ENCODE results near the gene TLE2.
A peak's percentile ranks its signal among the peaks of the same experiment; 100 is the strongest.

Gene TLE2

DNA sequence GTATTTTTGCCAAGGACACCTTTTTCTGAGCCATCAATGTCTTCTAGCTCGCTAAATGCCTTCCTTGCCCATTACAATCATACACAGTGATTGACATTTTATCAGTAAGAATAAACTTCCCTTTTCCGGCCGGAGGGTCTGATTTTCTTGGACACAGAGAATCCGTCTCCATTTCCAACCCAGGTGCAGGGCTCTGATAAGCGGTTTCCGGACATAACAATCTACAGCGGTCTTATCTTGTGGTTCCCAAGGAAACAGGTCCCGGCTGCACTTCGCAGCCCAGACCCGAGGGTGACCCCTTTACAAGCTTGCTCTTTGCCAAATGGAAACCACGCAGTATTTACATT, 79.2 kb downstream of the TLE2 start:
- Histone ChIP-seq H2AFZ (ENCODE audit: low read length) (peak overlapping the region; percentile 89), H4K8ac (ENCODE audit: low read depth, low read length) (no peak overlapping the region), H3K4me1 (ENCODE audit: control insufficient read depth in 2 of 2, insufficient read depth in 1 of 2, low read depth in 1 of 2, low read length in 2 of 2) (peaks cover 4 to 6% of the 10 kb centered on the region in 2 donors), H2BK5ac (ENCODE audit: low read length) (peak overlapping the region; percentile 29), H4K91ac (ENCODE audit: low read depth, low read length, poor library complexity) (no peak overlapping the region), H3K9me3 (replicated peaks in 1 of 2; ENCODE audit: control insufficient read depth in 2 of 2, insufficient read depth in 1 of 2, low read depth in 1 of 2, low read length in 2 of 2) (no peaks in the 10 kb centered on the region), H3K27ac (replicated peaks; ENCODE audit: low read length) (peak overlapping the region; percentile 78), H2AK5ac (ENCODE audit: low read depth, low read length) (no peak overlapping the region), H2BK15ac (ENCODE audit: low read length) (no peak overlapping the region), H3K9ac (ENCODE audit: low read depth, low read length, poor library complexity) (peak overlapping the region; percentile 96), H2BK12ac (ENCODE audit: low read length) (no peak overlapping the region), H2BK120ac (ENCODE audit: low read depth, low read length) (no peak overlapping the region), H3K23ac (ENCODE audit: low read depth, low read length, poor library complexity) (peak overlapping the region; percentile 98), H3K4ac (ENCODE audit: low read length) (no peak overlapping the region), H3K14ac (ENCODE audit: low read length) (no peak overlapping the region), H3K27me3 (ENCODE audit: control insufficient read depth in 3 of 3, insufficient read depth in 3 of 3, low read depth in 1 of 3, low read length in 3 of 3) (no peaks in the 10 kb centered on the region), H3K4me3 (ENCODE audit: low read length in 2 of 2) (peak overlapping the region; percentile 93 to 98), H3K36me3 (replicated peaks in 1 of 2; ENCODE audit: control insufficient read depth in 2 of 2, insufficient read depth in 2 of 2, low read length in 2 of 2) (peaks cover 0 to 8% of the 10 kb centered on the region in 2 donors), H3K4me2 (ENCODE audit: insufficient read depth, low read length, poor library complexity, severe bottlenecking) (peak overlapping the region; percentile 67), H3K79me1 (ENCODE audit: low read depth, low read length) (no peaks in the 10 kb centered on the region), H3K18ac (ENCODE audit: low read length) (no peak overlapping the region)
- no CpG with 5 or more reads among the region's 11 CpGs for WGBS, 2 donors (ENCODE audit: extremely low coverage in 2 of 2, insufficient read length in 2 of 2, insufficient replicate concordance in 1 of 2)
- DNase-seq (ENCODE audit: low spot score) = no peak

All from neuronal stem cell (in vitro differentiated cells).